H9 (cell line): ENCODE data around the gene IQCN. TPM values are rescaled to one million over a fixed set of nuclear protein-coding genes. Genes with fewer than 3 reads are reported as not detected.
A peak's percentile ranks its signal among the peaks of the same experiment; 100 is the strongest.

ENCODE experiments used
- DNase-seq: peaks from one replicate; pipeline ENCODE4 v3.0.0-alpha.2; 2017
- H2AFZ ChIP-seq: one replicate; pipeline ENCODE4 v1.6.1; 2013; ENCODE audit warnings: mild to moderate bottlenecking, low read length, control low read depth, moderate library complexity
- H2AK5ac ChIP-seq: 2 replicates; pipeline ENCODE4 v1.6.1; 2013; ENCODE audit warnings: low read length, control low read depth, mixed read lengths; ENCODE audit not compliant: insufficient read length
- H2BK120ac ChIP-seq: one replicate; pipeline ENCODE4 v1.6.1; 2013; ENCODE audit warnings: low read depth, mild to moderate bottlenecking, low read length, control low read depth, inconsistent platforms; ENCODE audit not compliant: poor library complexity, severe bottlenecking
- H2BK12ac ChIP-seq: 2 replicates; pipeline ENCODE4 v1.6.1; 2013; ENCODE audit warnings: low read length, control low read depth, mixed read lengths, low read depth; ENCODE audit not compliant: insufficient read length
- H2BK15ac ChIP-seq: 2 replicates; pipeline ENCODE4 v1.6.1; 2013; ENCODE audit warnings: low read depth, low read length, control low read depth
- H2BK20ac ChIP-seq: one replicate; pipeline ENCODE4 v1.6.1; 2013; ENCODE audit warnings: low read depth, mild to moderate bottlenecking, low read length, control low read depth, inconsistent platforms; ENCODE audit not compliant: poor library complexity, severe bottlenecking
- H2BK5ac ChIP-seq: 2 replicates; pipeline ENCODE4 v1.6.1; 2013; ENCODE audit warnings: low read length, control low read depth, mixed read lengths; ENCODE audit not compliant: insufficient read length
- H3K14ac ChIP-seq: 2 replicates; pipeline ENCODE4 v1.6.1; 2013; ENCODE audit warnings: low read length, control low read depth; ENCODE audit not compliant: insufficient read depth
- H3K18ac ChIP-seq: 2 replicates; pipeline ENCODE4 v1.6.1; 2013; ENCODE audit warnings: low read depth, mild to moderate bottlenecking, mixed read lengths, low read length, control low read depth; ENCODE audit not compliant: insufficient read length
- H3K23ac ChIP-seq: 2 replicates; pipeline ENCODE4 v1.6.1; 2013; ENCODE audit warnings: low read length, control low read depth, mixed read lengths, low read depth; ENCODE audit not compliant: insufficient read length
- H3K23me2 ChIP-seq: 2 replicates; pipeline ENCODE4 v1.6.1; 2013; ENCODE audit warnings: low read depth, mild to moderate bottlenecking, mixed read lengths, low read length, control low read depth; ENCODE audit not compliant: insufficient read length, poor library complexity, severe bottlenecking
- H3K27ac ChIP-seq: 2 replicates; pipeline ENCODE4 v1.5.1; 2013; ENCODE audit warnings: low read length, control low read depth, mixed read lengths, low read depth; ENCODE audit not compliant: insufficient read length
- H3K27me3 ChIP-seq: 2 replicates; pipeline ENCODE4 v1.6.1; 2013; ENCODE audit warnings: low read length, control low read depth, inconsistent platforms; ENCODE audit not compliant: insufficient read depth
- H3K4ac ChIP-seq: 2 replicates; pipeline ENCODE4 v1.6.1; 2013; ENCODE audit warnings: low read depth, mild to moderate bottlenecking, control low read depth, inconsistent platforms, low read length, moderate library complexity
- H3K4me1 ChIP-seq: 2 replicates; pipeline ENCODE4 v1.6.1; 2013; ENCODE audit warnings: low read length, control low read depth, inconsistent platforms; ENCODE audit not compliant: insufficient read depth
- H3K4me2 ChIP-seq: 2 replicates; pipeline ENCODE4 v1.6.1; 2013; ENCODE audit warnings: low read length, control low read depth, mixed read lengths; ENCODE audit not compliant: insufficient read length, insufficient read depth
- H3K56ac ChIP-seq: 2 replicates; pipeline ENCODE4 v1.6.1; 2013; ENCODE audit warnings: low read depth, mild to moderate bottlenecking, mixed read lengths, low read length, control low read depth; ENCODE audit not compliant: insufficient read length
- H3K79me1 ChIP-seq: 2 replicates; pipeline ENCODE4 v1.6.1; 2013; ENCODE audit warnings: low read depth, mild to moderate bottlenecking, moderate library complexity, low read length, control low read depth, inconsistent platforms; ENCODE audit not compliant: insufficient read depth, poor library complexity, severe bottlenecking
- H3K79me2 ChIP-seq: 2 replicates; pipeline ENCODE4 v1.6.1; 2013; ENCODE audit warnings: low read length, control low read depth, inconsistent platforms; ENCODE audit not compliant: insufficient read depth
- H3K9ac ChIP-seq: 2 replicates; pipeline ENCODE4 v1.6.1; 2013; ENCODE audit warnings: low read length, control low read depth, mixed read lengths; ENCODE audit not compliant: insufficient read length; ENCODE audit errors: extremely low read depth
- H3K9me3 ChIP-seq: one replicate; pipeline ENCODE4 v1.6.1; 2013; ENCODE audit warnings: low read depth, low read length, inconsistent platforms; ENCODE audit not compliant: control insufficient read depth
- H3T11ph ChIP-seq: one replicate; pipeline ENCODE4 v1.6.1; 2013; ENCODE audit warnings: mild to moderate bottlenecking, low read length, control low read depth, inconsistent platforms
- H4K20me1 ChIP-seq: one replicate; pipeline ENCODE4 v1.6.1; 2013; ENCODE audit not compliant: control insufficient read depth, insufficient read length, insufficient read depth
- H4K5ac ChIP-seq: 2 replicates; pipeline ENCODE4 v1.6.1; 2013; ENCODE audit warnings: low read depth, mild to moderate bottlenecking, mixed read lengths, low read length, control low read depth; ENCODE audit not compliant: insufficient read length
- H4K8ac ChIP-seq: replicated peaks from 2 replicates; pipeline ENCODE4 v1.6.1; 2013; ENCODE audit warnings: low read length, control low read depth, mixed read lengths, low read depth; ENCODE audit not compliant: insufficient read length
- H4K91ac ChIP-seq: 2 replicates; pipeline ENCODE4 v1.6.1; 2013; ENCODE audit warnings: low read depth, mild to moderate bottlenecking, moderate library complexity, mixed read lengths, low read length, control low read depth; ENCODE audit not compliant: insufficient read length
- H3K27ac Mint-ChIP-seq, 3 experiments: 2 replicates in 2 of 3; 3 replicates in 1 of 3; pipeline ENCODE4 v1.8.0; 2020 to 2021; ENCODE audit warnings: mixed read lengths in 3 of 3, mild to moderate bottlenecking in 1 of 3, moderate library complexity in 1 of 3
- H3K27me3 Mint-ChIP-seq: 2 replicates; pipeline ENCODE4 v1.8.0; 2021; ENCODE audit warnings: low read depth, mild to moderate bottlenecking, moderate library complexity, mixed read lengths
- H3K36me3 Mint-ChIP-seq, 3 experiments: 2 replicates in 2 of 3; 3 replicates in 1 of 3; pipeline ENCODE4 v1.8.0; 2020 to 2021; ENCODE audit warnings: low read depth in 3 of 3, mixed read lengths in 3 of 3; ENCODE audit not compliant: insufficient read depth in 1 of 3
- H3K4me1 Mint-ChIP-seq, 2 experiments: 2 replicates each; pipeline ENCODE4 v1.8.0; 2020; ENCODE audit warnings: mixed read lengths in 2 of 2
- H3K4me3 Mint-ChIP-seq, 2 experiments: 2 replicates in 1 of 2; 3 replicates in 1 of 2; pipeline ENCODE4 v1.8.0; 2020 to 2021; ENCODE audit warnings: mild to moderate bottlenecking in 2 of 2, mixed read lengths in 2 of 2, moderate library complexity in 1 of 2
- H3K9me3 Mint-ChIP-seq, 2 experiments: 2 replicates in 1 of 2; 3 replicates in 1 of 2; pipeline ENCODE4 v1.8.0; 2020; ENCODE audit warnings: mild to moderate bottlenecking in 2 of 2, mixed read lengths in 2 of 2, moderate library complexity in 1 of 2
- WGBS: extraction: QIAGEN DNeasy Blood & Tissue Kit; methylation state at CpG from one replicate; pipeline ENCODE4 v1.1.7; 2013; ENCODE audit warnings: missing lambda C conversion rate, low lambda C conversion rate, mixed read lengths; ENCODE audit not compliant: insufficient read length; ENCODE audit errors: extremely low coverage; 5-methylcytosine and 5-hydroxymethylcytosine counted together
- total RNA-seq: library from RNA; stranded (reverse); gene quantifications from 2 replicates; pipeline ENCODE4 v1.2.1, GENCODE V29; 2021
- TF ChIP-seq, protein P1 (sequence below): fragments of 200-600 bp; sonication (generic); conservative IDR thresholded peaks from 3 replicates; pipeline ENCODE4 v1.8.0; 2021; ENCODE audit warnings: antibody characterized with exemption, mild to moderate bottlenecking

The IQCN gene
- total RNA-seq, 1 experiment from 2014 or later: 0.39 TPM

- H3K9ac ChIP-seq: no peak overlapping the region
- WGBS: no CpG with 5 or more reads among the region's 19 CpGs
These were observed 33.0 kb upstream of the IQCN start for GRCh38 chr19:18307271-18307681.

More at GRCh38 chr19:18307271-18307681, 33.0 kb upstream of the IQCN start:
- Histone ChIP-seq H3K23ac (no peak overlapping the region), H3K56ac (no peak overlapping the region), H3K4me2 (no peak overlapping the region), H2BK120ac (no peak overlapping the region), H3K4me1 (peaks cover 3% of the 10 kb centered on the region; the same call in 1 of the 2 replicates), H3K9me3 (no peaks in the 10 kb centered on the region), H2BK15ac (no peak overlapping the region), H4K8ac (no peak overlapping the region), H3K27ac (no peak overlapping the region), H2BK5ac (no peak overlapping the region), H4K5ac (no peak overlapping the region), H2BK20ac (no peak overlapping the region), H3K27me3 (no peaks in the 10 kb centered on the region), H3K4ac (no peak overlapping the region), H2BK12ac (no peak overlapping the region), H2AK5ac (no peak overlapping the region), H4K91ac (no peak overlapping the region), H3K18ac (no peak overlapping the region), H3T11ph (no peak overlapping the region), H3K79me2 (no peaks in the 10 kb centered on the region), H4K20me1 (no peaks in the 10 kb centered on the region), H3K23me2 (peaks cover 3% of the 10 kb centered on the region), H3K14ac (no peak overlapping the region; the same call in 1 of the 2 replicates), H3K79me1 (no peaks in the 10 kb centered on the region), H2AFZ (no peak overlapping the region)
- no peak overlapping the region for H3K4me3 Mint-ChIP-seq
- DNase-seq: no peak
- H3K27ac Mint-ChIP-seq: peak overlapping the region in 2 of 3 experiments; percentile 51 to 76; a peak in 3 of 7 replicates
- H3K4me1 Mint-ChIP-seq: peaks cover 26 to 39% of the 10 kb centered on the region in 2 experiments
- peaks cover 18 to 51% (median 44%) of the 10 kb centered on the region in 3 experiments for H3K36me3 Mint-ChIP-seq
- H3K9me3 Mint-ChIP-seq: no peaks in the 10 kb centered on the region
- no peaks in the 10 kb centered on the region for H3K27me3 Mint-ChIP-seq
- TF ChIP-seq, protein P1, sequence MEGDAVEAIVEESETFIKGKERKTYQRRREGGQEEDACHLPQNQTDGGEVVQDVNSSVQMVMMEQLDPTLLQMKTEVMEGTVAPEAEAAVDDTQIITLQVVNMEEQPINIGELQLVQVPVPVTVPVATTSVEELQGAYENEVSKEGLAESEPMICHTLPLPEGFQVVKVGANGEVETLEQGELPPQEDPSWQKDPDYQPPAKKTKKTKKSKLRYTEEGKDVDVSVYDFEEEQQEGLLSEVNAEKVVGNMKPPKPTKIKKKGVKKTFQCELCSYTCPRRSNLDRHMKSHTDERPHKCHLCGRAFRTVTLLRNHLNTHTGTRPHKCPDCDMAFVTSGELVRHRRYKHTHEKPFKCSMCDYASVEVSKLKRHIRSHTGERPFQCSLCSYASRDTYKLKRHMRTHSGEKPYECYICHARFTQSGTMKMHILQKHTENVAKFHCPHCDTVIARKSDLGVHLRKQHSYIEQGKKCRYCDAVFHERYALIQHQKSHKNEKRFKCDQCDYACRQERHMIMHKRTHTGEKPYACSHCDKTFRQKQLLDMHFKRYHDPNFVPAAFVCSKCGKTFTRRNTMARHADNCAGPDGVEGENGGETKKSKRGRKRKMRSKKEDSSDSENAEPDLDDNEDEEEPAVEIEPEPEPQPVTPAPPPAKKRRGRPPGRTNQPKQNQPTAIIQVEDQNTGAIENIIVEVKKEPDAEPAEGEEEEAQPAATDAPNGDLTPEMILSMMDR: no peak; the same call in 2 of the 3 replicates
